Measurements from ENCODE around the gene LHFPL4. TPM values are rescaled to one million over a fixed set of nuclear protein-coding genes. Genes with fewer than 3 reads are reported as not detected.
"Not testable (repeated sequence)": the region's sequence is repeated elsewhere in the genome, so short reads cannot be mapped to it uniquely, and the experiment has no call there.

LHFPL4 gene
- total RNA-seq = not detected in 2 replicates

GRCh38 chr3:9553021-9553947 lies at the start of gene LHFPL4:
LHFPL4 (minus strand) TSS chr3:9553822; CDS start chr3:9552679, 1,143 bp downstream.
- Mint-ChIP-seq H3K36me3 (ENCODE audit: low read depth) (no peaks in the 10 kb centered on the region), H3K27ac (no peak within 1 kb of the TSS), H3K27me3 (peaks cover 44% of the 10 kb centered on the region), H3K4me1 (peaks cover 7% of the 10 kb centered on the region), H3K4me3 (no peak within 1 kb of the TSS), H3K9me3 (no peaks in the 10 kb centered on the region)
- POLR2A ChIA-PET = interaction anchor here (1.2 kb wide), 1 partner anchor 30 kb away, joined by 3 read pairs; no protein-coding TSS in a partner anchor
- no peak for ATAC-seq (ENCODE audit: low read depth)
- CTCF ChIA-PET = interaction anchor here (0.6 kb wide), 1 partner anchor 104 kb away, joined by 3 read pairs; no protein-coding TSS in a partner anchor
- TF ChIP-seq CTCF (IDR thresholded peaks at IDR 0.05) = no peak
- intact Hi-C loops (cut with micrococcal nuclease) = no loop called here
- no peak for DNase-seq

- intact Hi-C loops (cut with micrococcal nuclease) = no loop called here
- CTCF ChIA-PET = no interaction called here
- peaks cover 39% of the 10 kb centered on the region for H3K27me3 Mint-ChIP-seq
These were observed 49.0 kb upstream of the LHFPL4 start for GRCh38 chr3:9602620-9603019.

GRCh38 chr3:9601006-9601581 lies 47.5 kb upstream of the LHFPL4 start:
- CTCF ChIA-PET; H3K4me3 Mint-ChIP-seq; ATAC-seq (ENCODE audit: low read depth); H3K27ac Mint-ChIP-seq; intact Hi-C loops (cut with micrococcal nuclease); H3K9me3 Mint-ChIP-seq; POLR2A ChIA-PET; H3K4me1 Mint-ChIP-seq; H3K36me3 Mint-ChIP-seq (ENCODE audit: low read depth); DNase-seq: not testable (repeated sequence)
- peaks cover 39% of the 10 kb centered on the region for H3K27me3 Mint-ChIP-seq

More at GRCh38 chr3:9602620-9603019, 49.0 kb upstream of the LHFPL4 start:
- Mint-ChIP-seq H3K9me3 (peaks cover 10% of the 10 kb centered on the region), H3K4me1 (peaks cover 2% of the 10 kb centered on the region), H3K27ac (no peak overlapping the region), H3K36me3 (ENCODE audit: low read depth) (peaks cover 2% of the 10 kb centered on the region), H3K4me3 (no peak overlapping the region)
- ATAC-seq (ENCODE audit: low read depth) (no peak), DNase-seq (no peak)
- no peak for TF ChIP-seq CTCF (IDR thresholded peaks at IDR 0.05)
- POLR2A ChIA-PET = interaction anchor here (0.6 kb wide), 1 partner anchor 10 kb away, joined by 5 read pairs; no protein-coding TSS in a partner anchor

- DNase-seq (no peak), ATAC-seq (ENCODE audit: low read depth) (peak; percentile 28)
- peaks cover 2% of the 10 kb centered on the region for H3K4me1 Mint-ChIP-seq
- CTCF ChIA-PET = no interaction called here
- H3K27me3 Mint-ChIP-seq = peaks cover 38% of the 10 kb centered on the region
- H3K4me3 Mint-ChIP-seq = no peak overlapping the region
- no peaks in the 10 kb centered on the region for H3K36me3 Mint-ChIP-seq (ENCODE audit: low read depth)
- POLR2A ChIA-PET = no interaction called here
- no peak overlapping the region for H3K27ac Mint-ChIP-seq
- no peak for TF ChIP-seq CTCF (IDR thresholded peaks at IDR 0.05)
- intact Hi-C loops (cut with micrococcal nuclease) = no loop called here
- peaks cover 6% of the 10 kb centered on the region for H3K9me3 Mint-ChIP-seq
These were observed 47.0 kb upstream of the LHFPL4 start for GRCh38 chr3:9600597-9600996.

- no peaks in the 10 kb centered on the region for H3K9me3 Mint-ChIP-seq
- H3K27me3 Mint-ChIP-seq = peaks cover 34% of the 10 kb centered on the region
- POLR2A ChIA-PET = no interaction called here
- H3K4me1 Mint-ChIP-seq = peaks cover 2% of the 10 kb centered on the region
- no peak overlapping the region for H3K4me3 Mint-ChIP-seq
- H3K27ac Mint-ChIP-seq = no peak overlapping the region
- TF ChIP-seq CTCF (IDR thresholded peaks at IDR 0.05) = no peak
- DNase-seq (no peak), ATAC-seq (ENCODE audit: low read depth) (no peak)
- intact Hi-C loops (cut with micrococcal nuclease) = no loop called here
- no peaks in the 10 kb centered on the region for H3K36me3 Mint-ChIP-seq (ENCODE audit: low read depth)
- CTCF ChIA-PET = no interaction called here
These were observed 45.3 kb upstream of the LHFPL4 start for GRCh38 chr3:9598783-9599387.
